ENCODE measurements around the gene CDK2.
"Not testable (repeated sequence)": the region's sequence is repeated elsewhere in the genome, so short reads cannot be mapped to it uniquely, and the experiment has no call there.

Gene CDK2

DNA sequence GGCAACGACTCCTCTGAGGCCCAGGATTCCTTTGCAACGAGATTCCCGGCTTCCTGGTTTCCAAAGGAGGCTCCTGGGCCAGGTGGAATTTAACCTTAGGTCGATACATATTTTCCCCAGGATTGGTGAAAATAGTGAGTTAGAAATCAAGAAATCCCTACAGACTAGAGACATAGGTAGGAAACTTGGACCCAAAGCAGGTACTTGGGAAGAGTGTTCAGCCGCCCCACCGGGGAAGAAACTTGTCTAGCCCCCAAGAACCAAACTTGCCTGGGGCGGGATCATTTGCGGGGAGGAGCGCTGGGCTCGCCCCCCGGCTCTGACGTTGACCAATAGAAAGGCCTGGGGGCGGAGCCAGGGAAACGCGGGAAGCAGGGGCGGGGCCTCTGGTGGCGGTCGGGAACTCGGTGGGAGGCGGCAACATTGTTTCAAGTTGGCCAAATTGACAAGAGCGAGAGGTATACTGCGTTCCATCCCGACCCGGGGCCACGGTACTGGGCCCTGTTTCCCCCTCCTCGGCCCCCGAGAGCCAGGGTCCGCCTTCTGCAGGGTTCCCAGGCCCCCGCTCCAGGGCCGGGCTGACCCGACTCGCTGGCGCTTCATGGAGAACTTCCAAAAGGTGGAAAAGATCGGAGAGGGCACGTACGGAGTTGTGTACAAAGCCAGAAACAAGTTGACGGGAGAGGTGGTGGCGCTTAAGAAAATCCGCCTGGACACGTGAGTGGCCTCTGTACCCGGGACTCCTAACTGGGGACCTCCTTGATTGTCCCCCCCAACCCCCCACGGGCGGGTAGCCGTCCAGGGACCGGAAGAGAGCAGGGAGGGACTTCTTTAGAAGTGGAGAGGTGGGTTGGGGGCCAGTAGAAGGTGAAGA, at the start of gene CDK2:
CDK2 (plus strand) TSS at position 423 of the 874 bp plus-strand sequence; CDS start at position 602, 179 bp downstream.
- H3K4me3 ChIP-seq (ENCODE audit: low read depth, low read length), result peak within 1 kb of the TSS; percentile 81
- TF ChIP-seq, protein P1, sequence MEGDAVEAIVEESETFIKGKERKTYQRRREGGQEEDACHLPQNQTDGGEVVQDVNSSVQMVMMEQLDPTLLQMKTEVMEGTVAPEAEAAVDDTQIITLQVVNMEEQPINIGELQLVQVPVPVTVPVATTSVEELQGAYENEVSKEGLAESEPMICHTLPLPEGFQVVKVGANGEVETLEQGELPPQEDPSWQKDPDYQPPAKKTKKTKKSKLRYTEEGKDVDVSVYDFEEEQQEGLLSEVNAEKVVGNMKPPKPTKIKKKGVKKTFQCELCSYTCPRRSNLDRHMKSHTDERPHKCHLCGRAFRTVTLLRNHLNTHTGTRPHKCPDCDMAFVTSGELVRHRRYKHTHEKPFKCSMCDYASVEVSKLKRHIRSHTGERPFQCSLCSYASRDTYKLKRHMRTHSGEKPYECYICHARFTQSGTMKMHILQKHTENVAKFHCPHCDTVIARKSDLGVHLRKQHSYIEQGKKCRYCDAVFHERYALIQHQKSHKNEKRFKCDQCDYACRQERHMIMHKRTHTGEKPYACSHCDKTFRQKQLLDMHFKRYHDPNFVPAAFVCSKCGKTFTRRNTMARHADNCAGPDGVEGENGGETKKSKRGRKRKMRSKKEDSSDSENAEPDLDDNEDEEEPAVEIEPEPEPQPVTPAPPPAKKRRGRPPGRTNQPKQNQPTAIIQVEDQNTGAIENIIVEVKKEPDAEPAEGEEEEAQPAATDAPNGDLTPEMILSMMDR (IDR thresholded peaks at IDR 0.05; ENCODE audit: insufficient read depth, low read depth, low read length, missing control alignments), result no peak

GRCh38 chr12:55919032-55919431, 47.6 kb upstream of the CDK2 start:
- H3K4me3 ChIP-seq (ENCODE audit: low read depth, low read length); DNase-seq (ENCODE audit: low read depth): not testable (repeated sequence)

More for the DNA sequence above, at the start of gene CDK2:
- DNase-seq (ENCODE audit: low read depth), result peak; percentile 89

DNA sequence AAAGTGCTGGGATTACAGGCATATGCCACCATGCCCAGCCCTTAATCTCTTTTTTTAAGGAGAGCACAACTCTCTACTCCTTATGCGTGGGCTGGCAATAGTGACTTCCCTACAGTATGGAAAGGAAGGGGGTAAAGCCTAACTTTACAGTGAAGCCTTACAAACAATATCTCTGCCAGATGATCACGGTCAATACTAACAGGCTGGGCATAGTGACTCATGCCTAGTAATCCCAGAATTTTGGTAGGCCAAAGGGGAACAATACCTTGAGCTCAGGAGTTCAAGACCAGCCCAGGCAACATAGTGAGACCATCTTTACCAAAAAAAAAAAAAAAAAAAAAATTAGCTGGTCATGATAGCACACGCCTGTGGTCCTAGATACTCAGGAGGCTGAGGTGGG, 44.5 kb upstream of the CDK2 start:
- TF ChIP-seq, protein P1 (IDR thresholded peaks at IDR 0.05; ENCODE audit: insufficient read depth, low read depth, low read length, missing control alignments), result no peak
- DNase-seq (ENCODE audit: low read depth), result no peak
- no peak overlapping the region for H3K4me3 ChIP-seq (ENCODE audit: low read depth, low read length)

DNA sequence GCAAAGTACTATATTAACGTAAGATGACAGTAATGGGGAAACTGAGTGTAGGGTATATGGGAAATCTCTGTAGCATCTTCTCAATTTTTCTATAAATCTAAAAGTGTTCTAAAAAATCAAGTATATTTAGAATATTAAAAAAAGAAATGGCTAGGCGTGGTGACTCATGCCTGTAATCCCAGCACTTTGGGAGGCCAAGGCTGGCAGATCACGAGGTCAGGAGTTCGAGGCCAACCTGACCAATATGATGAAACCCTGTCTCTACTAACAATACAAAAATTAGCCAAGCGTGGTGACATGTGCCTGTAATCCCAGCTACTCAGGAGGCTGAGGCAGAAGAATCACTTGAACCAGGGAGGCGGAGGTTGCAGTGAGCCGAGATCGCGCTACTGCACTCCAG, 43.0 kb upstream of the CDK2 start:
- DNase-seq (ENCODE audit: low read depth); H3K4me3 ChIP-seq (ENCODE audit: low read depth, low read length): not testable (repeated sequence)

GRCh38 chr12:55925371-55925770, 41.3 kb upstream of the CDK2 start:
- DNase-seq (ENCODE audit: low read depth), result no peak
- H3K4me3 ChIP-seq (ENCODE audit: low read depth, low read length), result peak overlapping the region; percentile 79
- TF ChIP-seq, protein P1 (IDR thresholded peaks at IDR 0.05; ENCODE audit: insufficient read depth, low read depth, low read length, missing control alignments), result no peak

DNA sequence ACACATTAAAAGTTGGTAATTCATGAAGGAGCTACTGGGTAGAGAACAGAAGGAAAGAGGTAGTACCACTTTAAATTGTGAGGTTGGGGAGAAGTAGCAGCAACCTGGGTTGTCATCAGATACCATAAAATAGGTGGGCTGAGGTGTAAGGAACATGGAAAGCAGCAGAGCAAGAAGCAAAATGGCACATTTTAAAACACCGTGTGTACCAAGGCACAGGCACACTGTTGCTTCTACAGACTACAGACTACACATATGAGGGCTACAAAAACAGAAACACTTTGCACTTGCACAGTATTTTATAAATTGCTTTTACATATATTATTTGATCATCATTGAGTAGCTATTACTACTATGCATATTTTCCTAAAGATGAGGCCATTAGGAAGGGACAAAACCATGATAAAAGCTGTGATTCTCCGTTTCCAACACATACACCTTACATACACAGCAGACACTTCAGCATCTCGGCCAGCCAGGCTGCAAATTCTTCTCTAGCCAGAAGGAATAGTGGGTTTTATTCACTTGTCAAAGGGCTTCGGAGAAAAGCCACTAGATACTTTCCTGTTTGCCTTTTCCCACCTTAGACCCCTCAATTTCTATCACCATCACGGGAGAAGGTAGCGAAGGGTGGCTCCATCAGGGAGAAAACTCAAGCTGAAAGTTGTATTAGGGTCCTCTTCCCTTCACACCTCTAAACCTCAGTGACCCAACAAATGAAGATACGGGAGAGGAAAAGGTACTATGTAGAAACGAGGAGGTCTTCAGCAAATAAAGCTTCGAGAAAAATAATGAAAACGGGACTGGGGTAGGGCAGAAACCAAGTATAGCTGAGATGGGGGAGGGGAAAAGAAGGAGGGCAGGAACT, 40.5 kb upstream of the CDK2 start:
- H3K4me3 ChIP-seq (ENCODE audit: low read depth, low read length), result peak overlapping the region; percentile 79
- no peak for DNase-seq (ENCODE audit: low read depth)

DNA sequence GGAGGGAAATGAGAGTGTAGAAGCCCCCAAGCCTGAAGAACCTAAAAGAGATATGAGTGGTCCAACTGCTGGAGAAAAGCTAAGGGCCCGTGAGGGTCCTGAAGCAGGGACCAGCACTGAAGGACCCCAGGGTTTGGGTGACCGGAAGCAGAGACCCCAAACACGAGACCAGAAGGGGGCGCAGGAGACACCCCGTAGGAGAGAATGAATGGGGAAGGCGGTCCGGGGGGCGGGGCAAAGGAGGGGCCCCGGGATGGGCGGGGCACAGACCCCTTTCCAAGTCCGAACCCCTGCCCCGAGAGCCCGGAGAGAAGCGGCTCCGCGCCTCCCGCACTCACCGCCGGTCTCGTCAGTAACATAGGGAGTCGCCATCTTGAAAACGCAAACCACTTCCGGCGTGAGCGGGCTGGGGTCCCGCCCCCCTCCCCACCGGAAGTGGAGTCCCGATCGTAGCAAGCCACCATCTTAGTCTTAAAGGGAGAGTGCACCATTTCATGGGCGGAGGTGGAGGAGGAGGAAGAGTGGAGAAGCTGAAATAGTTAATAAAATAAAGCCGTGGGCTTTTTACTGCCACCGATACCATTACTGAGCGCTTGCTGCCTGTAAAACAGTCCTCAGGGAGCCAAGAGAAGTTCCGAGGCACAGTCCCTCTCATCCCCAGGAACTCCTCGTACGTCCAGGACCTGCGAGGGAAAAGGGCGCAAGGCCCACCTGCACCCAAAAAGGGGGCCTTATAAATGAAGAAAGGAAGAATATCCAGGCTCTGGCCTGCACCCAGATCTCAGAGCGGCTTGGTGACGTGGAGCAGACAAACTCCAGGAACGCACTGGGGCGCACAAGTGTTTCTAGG, 39.7 kb upstream of the CDK2 start:
- H3K4me3 ChIP-seq (ENCODE audit: low read depth, low read length), result peak overlapping the region; percentile 79
- TF ChIP-seq, protein P1 (IDR thresholded peaks at IDR 0.05; ENCODE audit: insufficient read depth, low read depth, low read length, missing control alignments), result peak; percentile 78
- DNase-seq (ENCODE audit: low read depth), result peak; percentile 97

More for the DNA sequence above, 40.5 kb upstream of the CDK2 start:
- TF ChIP-seq, protein P1 (IDR thresholded peaks at IDR 0.05; ENCODE audit: insufficient read depth, low read depth, low read length, missing control alignments), result no peak

Data from GM12865 (cell line).